ENCODE data around the gene ARHGAP5. TPM values are rescaled to one million over a fixed set of nuclear protein-coding genes. Genes with fewer than 3 reads are reported as not detected.

ARHGAP5 gene
- total RNA-seq, 1 donor from 2014 or later, result 167 TPM

- TF ChIP-seq CTCF (IDR thresholded peaks at IDR 0.05; ENCODE audit: unreplicated experiment), result no peak
- H3K36me3 Mint-ChIP-seq, result no peaks in the 10 kb centered on the region
- no peak for DNase-seq (ENCODE audit: low spot score in 2 of 2, unreplicated experiment in 2 of 2)
- H3K4me3 Mint-ChIP-seq, result no peak overlapping the region
- peaks cover 3% of the 10 kb centered on the region for H3K27me3 Mint-ChIP-seq (ENCODE audit: low read depth)
- H3K4me1 Mint-ChIP-seq, result peaks cover 11% of the 10 kb centered on the region
- peaks cover 12% of the 10 kb centered on the region for H3K9me3 Mint-ChIP-seq
- H3K27ac Mint-ChIP-seq, result no peak overlapping the region
These were observed 129.4 kb downstream of the ARHGAP5 start for GRCh38 chr14:32206552-32206951.

DNA sequence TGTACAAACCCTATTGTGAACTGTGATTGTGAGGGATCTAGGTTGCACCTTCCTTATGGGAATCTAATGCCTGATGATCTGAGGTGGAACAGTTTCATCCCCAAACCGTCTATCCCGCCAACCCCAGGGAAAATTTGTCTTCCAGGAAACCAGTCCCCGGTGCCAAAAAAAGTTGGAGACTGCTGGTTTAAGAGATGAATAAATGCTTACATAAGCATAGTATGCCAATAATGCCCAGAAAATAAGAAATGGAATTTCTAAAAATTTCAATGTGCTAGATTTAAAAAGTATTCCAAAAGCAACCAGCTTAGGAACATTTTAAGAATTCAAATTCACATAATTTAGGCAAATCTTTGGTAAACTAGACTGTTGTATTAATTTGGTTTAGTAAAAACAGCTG, 131.4 kb downstream of the ARHGAP5 start:
- Mint-ChIP-seq H3K9me3 (peaks cover 12% of the 10 kb centered on the region), H3K36me3 (no peaks in the 10 kb centered on the region), H3K27ac (no peak overlapping the region), H3K4me3 (no peak overlapping the region), H3K27me3 (ENCODE audit: low read depth) (peaks cover 3% of the 10 kb centered on the region), H3K4me1 (peaks cover 11% of the 10 kb centered on the region)
- no peak for TF ChIP-seq CTCF (IDR thresholded peaks at IDR 0.05; ENCODE audit: unreplicated experiment)
- no peak for DNase-seq (ENCODE audit: low spot score in 2 of 2, unreplicated experiment in 2 of 2)

Other genes starting within 250 kb of the ARHGAP5 start
- not detected in 3 replicates for gene RNU6-7, start 124.7 kb downstream of the ARHGAP5 start, total RNA-seq
- gene RNU6-8, start 126.0 kb downstream of the ARHGAP5 start, total RNA-seq, result not detected in 3 replicates

All from mesothelial cell of epicardium (in vitro differentiated cells).